Ovary (tissue), 3 donors: ENCODE data around the gene BLTP3B.

Experiments used
- POLR2A ChIP-seq: fragments of 450-650 bp; IDR thresholded peaks from one replicate; pipeline ENCODE4 v1.6.1; 2017; ENCODE audit warnings: antibody characterized with exemption, mild to moderate bottlenecking, moderate library complexity
- TF ChIP-seq, protein P1 (sequence below), 3 donors: fragments of 450-650 bp in 2 of 3; fragments of 200-600 bp in 1 of 3; IDR thresholded peaks; one replicate each; pipeline versions ENCODE4 v1.5.1 to v1.8.0; 2016 to 2022; ENCODE audit warnings: antibody characterized with exemption in 3 of 3, mild to moderate bottlenecking in 1 of 3
- donor health status: DM: no; HTN: no; CAD: no.

DNA sequence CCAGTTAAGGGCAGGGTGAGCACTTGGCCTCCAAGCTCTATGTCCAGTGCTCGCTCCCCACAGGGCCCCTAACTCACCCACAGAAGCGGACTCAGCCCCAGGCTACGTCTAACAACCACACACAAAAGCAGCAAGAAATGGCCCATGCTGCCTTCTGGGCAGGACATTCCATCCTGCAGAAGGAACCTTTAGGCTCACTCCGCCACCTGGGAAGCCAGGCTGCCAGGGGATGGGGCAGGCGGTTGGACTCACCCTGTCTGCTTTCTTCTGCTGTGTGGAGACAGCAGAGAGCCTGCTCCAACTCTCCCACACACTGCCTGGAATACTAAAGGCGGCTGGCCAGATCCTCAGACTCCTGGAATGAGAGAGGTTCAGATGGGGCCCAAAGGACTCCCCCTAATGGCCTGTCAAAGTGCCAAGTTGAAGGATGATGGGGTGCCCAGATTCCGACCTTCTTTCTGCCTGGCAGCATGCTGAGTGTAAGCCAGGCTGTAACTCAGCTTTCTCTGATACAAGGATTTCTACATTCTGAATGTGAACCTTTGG is 27.7 kb upstream of the BLTP3B start:
- TF ChIP-seq, protein P1, sequence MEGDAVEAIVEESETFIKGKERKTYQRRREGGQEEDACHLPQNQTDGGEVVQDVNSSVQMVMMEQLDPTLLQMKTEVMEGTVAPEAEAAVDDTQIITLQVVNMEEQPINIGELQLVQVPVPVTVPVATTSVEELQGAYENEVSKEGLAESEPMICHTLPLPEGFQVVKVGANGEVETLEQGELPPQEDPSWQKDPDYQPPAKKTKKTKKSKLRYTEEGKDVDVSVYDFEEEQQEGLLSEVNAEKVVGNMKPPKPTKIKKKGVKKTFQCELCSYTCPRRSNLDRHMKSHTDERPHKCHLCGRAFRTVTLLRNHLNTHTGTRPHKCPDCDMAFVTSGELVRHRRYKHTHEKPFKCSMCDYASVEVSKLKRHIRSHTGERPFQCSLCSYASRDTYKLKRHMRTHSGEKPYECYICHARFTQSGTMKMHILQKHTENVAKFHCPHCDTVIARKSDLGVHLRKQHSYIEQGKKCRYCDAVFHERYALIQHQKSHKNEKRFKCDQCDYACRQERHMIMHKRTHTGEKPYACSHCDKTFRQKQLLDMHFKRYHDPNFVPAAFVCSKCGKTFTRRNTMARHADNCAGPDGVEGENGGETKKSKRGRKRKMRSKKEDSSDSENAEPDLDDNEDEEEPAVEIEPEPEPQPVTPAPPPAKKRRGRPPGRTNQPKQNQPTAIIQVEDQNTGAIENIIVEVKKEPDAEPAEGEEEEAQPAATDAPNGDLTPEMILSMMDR (IDR thresholded peaks at IDR 0.05), result no peak
- TF ChIP-seq POLR2A, result no peak
